ENCODE data around the gene CTNND2.

Gene CTNND2

GRCh38 chr5:11497651-11498050 is 406.6 kb downstream of the CTNND2 start:
- intact Hi-C loops (cut with DNase I), result loop anchor here (10.0 kb wide), 1 partner anchor 113 kb away; no protein-coding TSS in a partner anchor
- DNase-seq, result no peak

DNA sequence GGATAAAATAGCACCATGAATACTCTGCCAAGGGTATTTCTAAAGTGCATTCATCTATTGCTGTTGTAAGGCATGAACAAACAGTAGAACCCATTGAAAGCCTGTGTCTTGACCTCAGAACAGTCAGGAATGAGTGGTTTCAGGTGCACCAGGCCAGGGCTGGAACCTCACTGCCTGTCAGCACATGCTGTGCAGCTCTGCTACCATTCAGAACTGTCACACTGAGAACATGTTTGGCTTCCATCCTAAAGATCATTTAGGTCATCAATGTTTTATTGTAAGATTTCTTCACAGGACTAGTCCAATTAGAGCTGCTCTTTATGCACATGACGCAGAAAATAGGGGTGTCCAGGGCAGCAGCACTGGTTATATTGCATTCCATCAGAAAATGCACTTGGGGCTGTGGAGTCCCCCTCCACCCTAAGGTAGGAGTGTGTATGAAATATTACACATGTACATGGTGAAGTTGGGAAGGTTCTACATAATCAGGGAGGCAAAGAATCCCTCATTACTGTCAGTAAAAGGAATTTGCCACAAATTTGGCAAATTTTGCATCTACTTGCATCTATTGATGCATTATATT is 408.0 kb downstream of the CTNND2 start:
- intact Hi-C loops (cut with DNase I), result loop anchor here (10.0 kb wide), 1 partner anchor 111 kb away; no protein-coding TSS in a partner anchor
- DNase-seq, result no peak

- no peak for DNase-seq
- intact Hi-C loops (cut with DNase I), result loop anchor here (5.0 to 10.0 kb wide), 2 partner anchors 110 to 227 kb away; no protein-coding TSS in a partner anchor
These were observed 409.9 kb downstream of the CTNND2 start for GRCh38 chr5:11494340-11494739.

DNA sequence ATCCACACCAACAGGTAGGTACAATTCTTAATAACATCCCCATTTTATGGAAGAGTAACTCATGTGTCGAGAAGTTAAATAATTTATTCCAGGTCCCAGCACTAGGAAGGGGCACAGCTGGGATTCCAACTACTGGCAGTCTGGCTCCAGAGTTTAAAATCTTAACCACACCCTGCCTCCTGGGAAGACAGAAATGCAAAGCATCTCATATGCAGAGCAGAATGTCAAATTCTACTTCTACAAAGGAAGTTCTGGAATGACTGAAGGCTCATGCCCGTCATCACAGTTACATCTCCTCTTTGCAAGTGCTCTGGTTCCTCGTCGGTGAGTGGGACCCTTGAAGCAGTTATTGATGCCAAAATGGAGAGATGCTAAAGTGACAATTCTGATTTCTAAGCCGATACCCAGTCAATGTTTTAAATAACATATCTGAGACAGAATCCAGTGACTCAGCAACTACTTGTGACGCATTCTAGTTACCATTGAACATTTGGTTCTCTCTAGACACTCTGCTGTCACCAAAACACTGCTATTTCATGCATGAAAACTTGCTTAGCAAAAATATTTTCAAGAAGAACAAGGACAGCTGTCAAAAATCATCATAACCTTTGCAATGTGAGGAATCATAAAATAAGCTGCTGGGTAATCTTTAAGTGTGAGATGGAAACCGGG is 412.7 kb downstream of the CTNND2 start:
- intact Hi-C loops (cut with DNase I), result loop anchor here (5.0 to 10.0 kb wide), 2 partner anchors 107 to 224 kb away; no protein-coding TSS in a partner anchor

GRCh38 chr5:11483630-11484029 is 420.6 kb downstream of the CTNND2 start:
- no peak for DNase-seq
- intact Hi-C loops (cut with DNase I), result no loop called here

More for the DNA sequence above, 412.7 kb downstream of the CTNND2 start:
- DNase-seq, result no peak

DNA sequence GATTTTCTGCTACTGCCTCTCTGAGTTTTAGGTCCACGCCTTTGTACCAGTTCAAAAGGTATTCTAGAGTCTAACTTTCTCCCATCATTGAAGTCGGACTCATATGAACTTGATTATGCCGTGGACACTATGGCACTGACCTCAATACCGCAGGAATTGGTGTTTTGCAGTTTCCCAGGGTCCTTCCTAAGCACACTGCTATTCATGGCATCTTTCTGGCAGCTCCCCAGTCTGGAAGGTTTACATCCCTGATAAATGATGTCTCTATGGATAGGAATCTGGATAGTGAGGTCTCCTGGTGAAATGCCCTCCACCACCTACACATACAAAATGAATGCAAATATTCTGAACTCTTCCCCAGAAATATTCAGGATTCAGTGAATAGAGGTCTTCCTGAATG is 422.2 kb downstream of the CTNND2 start:
- intact Hi-C loops (cut with DNase I), result no loop called here
- DNase-seq, result no peak

DNA sequence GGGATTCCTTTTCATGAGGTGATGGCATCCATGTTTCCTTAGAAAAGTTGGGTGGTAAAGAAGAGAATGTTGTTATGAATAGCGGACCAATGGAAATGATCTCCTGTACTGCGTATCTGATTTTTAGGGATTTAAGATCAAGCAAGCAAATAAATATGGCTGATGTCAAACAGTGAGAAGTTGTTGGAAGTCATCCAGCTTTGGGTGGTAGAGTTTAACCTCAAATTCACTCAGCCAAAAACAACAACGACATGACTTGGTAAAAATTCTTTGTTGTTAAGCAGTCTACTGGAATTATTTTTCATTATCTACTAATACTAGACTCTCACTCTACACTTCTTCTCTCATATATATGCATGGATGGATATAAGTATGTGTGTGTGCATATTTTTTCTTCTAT is 426.5 kb downstream of the CTNND2 start:
- no peak for DNase-seq
- intact Hi-C loops (cut with DNase I), result no loop called here

- intact Hi-C loops (cut with DNase I), result no loop called here
- no peak for DNase-seq
These were observed 427.4 kb downstream of the CTNND2 start for GRCh38 chr5:11476866-11477265.

- intact Hi-C loops (cut with DNase I), result no loop called here
These were observed 435.8 kb downstream of the CTNND2 start for GRCh38 chr5:11468334-11469039.

DNA sequence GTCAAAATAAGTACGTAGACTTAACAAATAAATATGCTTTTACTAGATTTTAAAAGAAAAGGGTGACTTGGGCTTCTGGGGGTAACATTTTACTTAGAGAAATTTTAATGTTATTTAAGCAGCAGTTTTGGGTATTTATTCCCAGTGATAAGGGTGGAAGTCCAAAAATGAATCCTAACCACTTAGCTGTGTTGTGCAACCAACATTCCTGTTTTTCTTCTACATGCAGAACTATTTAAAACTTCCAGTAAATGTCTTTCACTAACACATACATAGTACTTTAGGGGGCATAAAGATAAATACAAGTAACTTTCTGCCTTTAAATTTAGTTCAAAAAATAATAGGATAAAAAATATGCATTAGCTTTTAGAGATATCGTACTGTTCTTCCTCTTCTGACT is 436.7 kb downstream of the CTNND2 start:
- DNase-seq, result no peak
- intact Hi-C loops (cut with DNase I), result no loop called here

More at GRCh38 chr5:11468334-11469039, 435.8 kb downstream of the CTNND2 start:
- DNase-seq, result no peak

DNA sequence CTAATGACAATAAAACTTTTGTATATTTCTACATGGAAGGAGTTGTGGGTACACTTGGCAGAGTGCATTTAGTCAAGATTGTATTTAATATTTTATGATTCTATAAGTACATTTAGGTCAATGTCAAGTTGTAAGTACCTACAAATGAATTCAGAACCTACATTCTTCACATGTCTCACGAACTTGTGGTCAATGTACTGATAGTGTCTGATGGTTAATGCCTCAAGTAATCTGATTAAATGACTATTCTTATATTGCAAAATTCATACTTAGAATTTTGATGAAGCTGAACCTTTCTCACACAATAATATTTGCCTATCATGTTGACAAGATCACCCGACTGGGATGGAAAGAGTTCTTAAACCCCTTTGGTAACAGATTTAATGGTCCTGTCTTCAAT is 444.5 kb downstream of the CTNND2 start:
- no peak for DNase-seq
- intact Hi-C loops (cut with DNase I), result no loop called here

GRCh38 chr5:11455505-11455904 is 448.7 kb downstream of the CTNND2 start:
- no peak for DNase-seq
- intact Hi-C loops (cut with DNase I), result no loop called here

GRCh38 chr5:11452852-11453251 is 451.4 kb downstream of the CTNND2 start:
- no peak for DNase-seq
- intact Hi-C loops (cut with DNase I), result no loop called here

DNA sequence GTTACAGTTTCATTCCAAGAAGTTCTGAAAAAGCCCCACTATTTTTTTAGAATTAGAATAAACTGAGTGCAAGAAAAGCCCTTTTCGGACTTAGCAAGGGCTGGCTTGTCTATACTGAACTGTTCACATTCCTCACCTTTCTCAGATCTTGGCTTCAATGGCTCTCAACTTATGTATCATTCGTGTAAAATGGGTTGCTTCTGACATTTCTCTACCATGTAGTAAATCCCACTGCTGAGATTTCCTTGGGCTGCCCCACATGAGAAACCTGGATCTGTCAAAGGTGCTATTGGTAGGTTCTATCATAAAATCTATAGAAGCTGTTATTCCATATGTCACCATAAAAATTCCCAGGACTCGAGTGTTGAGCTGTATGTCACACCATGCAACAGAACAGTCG is 454.3 kb downstream of the CTNND2 start:
- no peak for DNase-seq
- intact Hi-C loops (cut with DNase I), result no loop called here

DNA sequence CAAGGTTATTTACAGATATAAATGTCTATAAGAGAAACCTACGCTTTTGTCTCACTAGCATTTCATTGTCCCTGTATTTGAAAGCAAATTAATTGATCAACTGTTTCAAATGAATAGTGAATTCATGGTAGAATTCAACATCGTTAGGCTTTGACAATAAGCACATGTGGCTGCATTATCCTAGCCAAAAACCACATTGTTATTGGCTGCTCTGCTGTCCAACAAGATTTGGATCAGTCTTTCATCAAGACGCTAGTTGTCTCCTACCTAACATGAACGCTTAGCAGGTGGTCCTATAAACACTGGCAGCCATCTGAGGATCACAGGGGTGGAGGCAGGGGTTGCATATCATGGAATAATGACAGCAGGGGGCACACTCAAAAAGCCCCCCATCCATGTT is 455.0 kb downstream of the CTNND2 start:
- intact Hi-C loops (cut with DNase I), result no loop called here
- no peak for DNase-seq

DNA sequence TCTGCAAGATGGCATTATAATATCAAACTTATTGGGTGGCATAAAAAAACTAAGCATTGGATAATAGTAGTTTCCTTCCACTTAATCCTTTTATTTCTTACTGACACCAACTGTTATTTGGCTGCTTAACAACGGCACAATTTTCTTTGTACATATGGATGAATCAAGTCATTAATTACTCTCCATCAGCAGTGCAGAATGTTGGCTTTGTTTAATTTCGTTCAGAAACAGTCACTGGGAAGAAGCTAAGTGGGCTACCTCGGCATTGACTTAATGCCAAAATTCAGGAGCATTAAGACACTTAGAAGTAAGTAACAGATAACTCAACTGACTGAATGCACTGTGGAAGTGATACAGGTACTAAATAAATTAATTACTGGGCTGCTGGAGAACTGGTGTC is 460.4 kb downstream of the CTNND2 start:
- intact Hi-C loops (cut with DNase I), result no loop called here
- no peak for DNase-seq

GRCh38 chr5:11432116-11432515 is 472.1 kb downstream of the CTNND2 start:
- DNase-seq, result no peak
- intact Hi-C loops (cut with DNase I), result no loop called here

DNA sequence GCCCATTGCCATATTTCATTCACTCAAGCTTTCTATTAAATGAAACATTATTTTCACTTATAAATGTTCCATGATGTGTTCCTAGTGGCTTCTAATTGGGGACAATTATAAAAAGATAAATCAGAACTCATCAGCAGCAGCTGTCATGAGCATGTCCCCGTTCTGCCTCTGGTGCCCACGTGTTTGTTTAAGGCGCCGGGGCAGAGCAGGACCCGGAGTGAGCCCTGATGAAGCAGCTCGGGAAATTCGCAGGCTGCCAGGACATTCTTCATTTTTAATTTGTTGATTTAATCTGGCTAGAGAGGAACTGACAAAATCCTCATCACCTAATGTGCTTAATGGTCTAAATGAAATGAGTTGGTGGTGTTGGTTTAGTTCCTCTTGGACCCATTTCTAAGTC is 475.0 kb downstream of the CTNND2 start:
- intact Hi-C loops (cut with DNase I), result no loop called here
- no peak for DNase-seq

DNA sequence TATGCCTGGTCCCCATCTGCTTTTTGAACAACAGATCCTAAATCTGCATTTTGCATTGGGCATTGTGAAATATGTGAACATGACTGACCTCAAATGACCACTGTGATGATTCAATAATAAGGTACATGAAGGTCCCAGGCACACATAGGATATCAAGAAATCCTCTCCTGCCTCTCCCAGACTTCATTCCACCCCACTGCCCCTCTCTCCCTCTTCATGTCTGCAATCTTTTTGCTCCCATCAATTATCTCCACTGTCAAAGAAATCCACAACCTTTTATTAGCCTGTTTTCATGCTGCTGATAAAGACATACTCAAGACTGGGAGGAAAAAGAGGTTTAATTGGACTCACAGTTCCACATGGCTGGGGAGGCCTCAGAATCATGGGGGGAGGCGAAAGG is 476.7 kb downstream of the CTNND2 start:
- intact Hi-C loops (cut with DNase I), result no loop called here
- DNase-seq, result no peak

DNA sequence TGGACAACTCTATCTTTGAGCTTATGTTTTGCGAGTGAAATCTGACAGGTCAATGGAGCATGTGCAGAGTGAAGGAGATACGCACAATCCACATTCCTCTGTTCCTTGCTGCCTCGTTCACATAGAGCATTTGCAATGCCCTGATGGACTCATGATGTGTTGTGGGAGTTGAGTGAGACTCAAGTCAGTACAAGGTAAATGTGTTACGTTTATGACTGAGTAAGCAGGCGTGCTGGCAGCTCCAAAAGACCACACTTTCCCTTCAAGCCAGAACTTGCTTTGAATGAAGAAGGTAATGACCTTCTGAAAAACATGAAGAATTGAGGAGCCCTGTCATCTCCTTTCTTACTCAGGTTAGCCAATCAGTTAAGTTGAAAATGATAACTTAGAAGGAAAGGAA is 477.8 kb downstream of the CTNND2 start:
- no peak for DNase-seq
- intact Hi-C loops (cut with DNase I), result no loop called here

DNA sequence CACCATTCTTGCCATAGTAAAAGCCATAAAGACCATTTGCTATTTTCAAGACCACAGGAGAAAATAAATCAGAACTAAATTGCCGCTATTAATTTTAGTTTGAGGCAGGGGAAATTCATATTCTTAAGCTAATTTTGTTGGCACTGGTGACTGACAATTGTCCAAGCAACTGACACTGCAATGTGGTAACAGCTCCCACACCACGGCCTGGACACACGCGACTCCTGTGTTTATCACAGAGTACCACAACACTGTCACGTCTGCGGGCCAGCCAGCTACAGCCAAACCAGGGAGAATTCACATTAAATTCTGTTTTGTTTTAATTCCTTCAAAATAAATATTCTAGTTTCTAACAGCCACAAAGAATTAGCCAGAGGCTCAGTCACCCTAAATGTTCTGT is 481.9 kb downstream of the CTNND2 start:
- intact Hi-C loops (cut with DNase I), result no loop called here
- DNase-seq, result peak in 3 of 10 donors; percentile 23 to 70 (median 63)

- no peak for DNase-seq
- intact Hi-C loops (cut with DNase I), result no loop called here
These were observed 483.3 kb downstream of the CTNND2 start for GRCh38 chr5:11420969-11421368.
